ENCODE data around the gene SFSWAP.
"Not testable (repeated sequence)": the region's sequence is repeated elsewhere in the genome, so short reads cannot be mapped to it uniquely, and the experiment has no call there.

SFSWAP gene

GRCh38 chr12:131793243-131794022 is 82.5 kb downstream of the SFSWAP start:
- no peak for DNase-seq (ENCODE audit: low spot score)

DNA sequence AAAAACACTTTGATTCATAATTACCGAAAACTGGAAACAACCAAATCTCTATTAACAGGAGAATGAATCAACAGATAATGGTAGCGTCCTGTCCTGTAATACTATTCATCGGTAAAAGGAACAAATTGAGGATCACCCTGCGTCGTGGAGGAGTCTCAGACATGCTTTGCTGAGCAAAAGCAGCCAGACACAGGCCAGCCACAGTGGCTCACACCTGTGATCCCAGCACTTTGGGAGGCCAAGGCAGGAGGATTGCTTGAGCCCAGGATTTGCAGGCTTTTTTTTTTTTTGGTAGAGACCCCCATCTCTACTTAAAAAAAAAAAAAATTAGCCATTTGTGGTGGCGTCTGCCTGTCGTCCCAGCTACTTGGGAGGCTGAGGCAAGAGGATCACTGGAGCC is 83.2 kb downstream of the SFSWAP start:
- no peak for DNase-seq (ENCODE audit: low spot score)

- DNase-seq (ENCODE audit: low spot score), result no peak
These were observed 83.7 kb downstream of the SFSWAP start for GRCh38 chr12:131794573-131794972.

GRCh38 chr12:131795064-131795463 is 84.2 kb downstream of the SFSWAP start:
- DNase-seq (ENCODE audit: low spot score), result no peak

DNA sequence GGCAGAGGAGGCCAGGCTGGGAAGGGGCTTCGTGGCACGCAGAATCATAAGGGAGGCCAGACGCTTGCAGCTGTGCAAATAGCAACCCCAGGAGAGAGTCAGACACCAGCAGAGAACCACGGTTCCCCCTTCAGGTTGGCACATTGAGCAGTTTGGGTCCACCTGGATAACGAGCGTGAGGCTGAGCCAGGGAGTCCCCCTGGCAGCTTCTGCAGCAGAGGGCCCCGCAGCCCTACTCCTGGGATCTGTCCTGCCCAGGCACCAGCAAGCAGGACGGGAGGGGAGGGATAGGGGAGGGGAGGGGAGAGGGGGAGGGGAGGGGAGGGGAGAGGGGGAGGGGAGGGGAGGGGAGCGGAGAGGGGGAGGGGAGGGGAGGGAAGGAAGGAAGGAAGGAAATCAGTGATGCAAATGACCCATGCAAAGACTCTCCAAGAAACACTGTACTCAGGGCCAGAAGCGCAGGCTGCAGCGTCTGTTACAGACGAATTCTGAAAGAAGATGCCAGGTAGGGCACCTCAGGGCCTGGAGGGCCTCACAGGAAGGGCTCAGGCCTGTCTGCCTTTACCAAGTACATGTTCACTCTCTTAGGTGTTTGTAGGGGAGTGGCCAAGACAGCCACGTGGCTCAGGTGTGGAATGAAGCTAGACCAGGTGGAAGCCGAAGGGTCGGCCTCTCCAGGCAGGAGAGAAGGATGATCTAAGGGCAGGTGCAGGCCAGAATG is 85.0 kb downstream of the SFSWAP start:
- DNase-seq (ENCODE audit: low spot score), result no peak

- no peak for DNase-seq (ENCODE audit: low spot score)
These were observed 85.5 kb downstream of the SFSWAP start for GRCh38 chr12:131796411-131796736.

GRCh38 chr12:131796754-131797587 is 86.1 kb downstream of the SFSWAP start:
- DNase-seq (ENCODE audit: low spot score), result no peak

- no peak for DNase-seq (ENCODE audit: low spot score)
These were observed 86.7 kb downstream of the SFSWAP start for GRCh38 chr12:131797588-131797934.

GRCh38 chr12:131799195-131799594 is 88.3 kb downstream of the SFSWAP start:
- DNase-seq (ENCODE audit: low spot score), result no peak

GRCh38 chr12:131799828-131800593 is 89.1 kb downstream of the SFSWAP start:
- no peak for DNase-seq (ENCODE audit: low spot score)

DNA sequence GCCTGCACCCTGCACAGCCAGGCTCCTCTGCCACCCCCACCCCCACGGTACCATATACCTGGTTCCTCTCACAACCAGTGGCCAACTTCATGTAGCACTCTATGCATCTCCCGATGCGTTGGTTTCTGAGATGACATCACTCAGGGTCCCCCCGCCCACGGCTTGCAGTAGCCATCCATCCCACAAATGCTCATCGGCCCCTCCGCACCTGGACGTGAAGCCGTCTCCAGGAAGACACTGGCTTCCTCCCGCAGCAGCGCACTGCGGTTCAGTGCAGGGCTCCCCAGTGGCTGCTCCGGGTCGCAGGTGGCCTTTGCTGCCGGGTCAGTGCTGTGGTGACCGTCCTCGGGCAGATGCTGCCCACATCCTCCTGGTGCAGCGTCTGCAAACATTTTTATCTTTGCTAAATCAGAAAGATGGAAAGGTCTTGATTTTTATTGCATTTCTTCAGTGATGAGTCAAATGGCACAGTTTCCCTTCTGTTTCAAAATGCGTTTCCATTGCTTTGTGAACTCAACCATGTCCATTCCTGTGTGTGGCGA is 89.8 kb downstream of the SFSWAP start:
- no peak for DNase-seq (ENCODE audit: low spot score)

DNA sequence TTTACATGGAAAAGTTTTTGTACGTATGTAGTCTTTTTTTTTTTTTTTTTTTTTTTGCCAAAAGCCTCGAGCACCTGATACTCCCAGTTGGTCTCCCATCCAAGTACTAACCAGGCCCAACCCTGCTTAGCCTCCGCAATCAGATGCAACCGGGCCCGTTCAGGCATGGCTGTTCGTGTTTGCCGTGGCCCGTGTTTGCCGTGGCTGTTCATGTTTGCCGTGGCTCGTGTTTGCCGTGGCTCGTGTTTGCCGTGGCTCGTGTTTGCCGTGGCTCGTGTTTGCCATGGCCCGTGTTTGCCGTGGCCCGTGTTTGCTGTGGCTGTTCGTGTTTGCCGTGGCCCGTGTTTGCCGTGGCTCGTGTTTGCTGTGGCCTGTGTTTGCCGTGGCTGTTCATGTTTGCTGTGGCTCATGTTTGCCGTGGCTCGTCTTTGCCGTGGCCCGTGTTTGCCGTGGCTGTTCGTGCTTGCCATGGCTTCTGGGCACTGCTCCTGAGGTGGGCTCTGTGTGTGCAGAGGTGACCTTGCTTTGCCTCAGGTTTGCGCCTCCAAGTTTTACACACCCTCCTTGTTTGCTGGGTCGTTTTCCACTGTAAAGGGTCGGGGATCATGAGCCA is 90.5 kb downstream of the SFSWAP start:
- DNase-seq (ENCODE audit: low spot score), result no peak

DNA sequence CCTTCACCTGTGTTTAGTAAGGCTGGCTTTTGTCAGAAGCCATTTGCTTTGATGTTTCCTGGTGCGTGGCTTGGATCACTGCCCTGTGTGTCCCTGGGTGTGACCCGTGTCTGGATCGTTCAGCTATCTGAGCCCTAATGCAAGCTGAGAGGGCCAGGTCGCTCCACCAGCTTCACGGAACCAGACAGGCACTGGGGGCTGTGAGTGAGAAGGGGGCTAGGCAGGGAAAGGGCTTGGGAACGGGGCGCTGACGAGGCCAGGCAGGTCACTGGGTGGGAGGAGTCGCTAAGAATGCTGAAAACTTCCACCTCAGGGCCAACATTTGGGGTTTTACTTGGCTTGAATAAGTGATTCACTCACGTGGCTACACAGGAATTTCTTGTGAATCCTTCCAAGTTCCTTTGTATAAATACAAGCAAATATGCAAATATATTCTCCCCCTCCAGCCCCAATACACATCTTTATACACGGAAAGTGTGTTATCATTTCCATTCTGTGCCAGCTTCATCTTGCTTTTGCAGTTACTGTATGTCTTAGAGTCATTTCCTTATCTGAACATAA is 93.2 kb downstream of the SFSWAP start:
- peak; percentile 50 for DNase-seq (ENCODE audit: low spot score)

DNA sequence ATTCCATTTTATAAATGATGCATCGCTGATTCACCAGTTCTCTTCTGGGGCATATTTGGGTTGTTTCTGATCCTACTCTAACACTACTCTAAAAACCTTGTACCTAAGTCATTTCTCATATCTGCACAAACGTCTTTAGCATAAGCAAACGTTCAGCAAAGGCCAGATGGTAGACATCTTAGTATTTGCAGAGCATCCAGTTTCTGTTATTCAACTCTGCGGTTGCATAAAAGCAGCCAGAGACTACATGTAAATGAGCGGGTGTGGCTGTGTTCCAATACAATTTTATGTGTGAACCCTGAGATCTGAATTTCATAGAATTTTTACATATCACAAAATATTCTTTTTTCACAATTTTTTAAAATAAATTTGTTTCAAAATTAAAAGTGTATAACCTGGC is 94.5 kb downstream of the SFSWAP start:
- no peak for DNase-seq (ENCODE audit: low spot score)

- no peak for DNase-seq (ENCODE audit: low spot score)
These were observed 95.8 kb downstream of the SFSWAP start for GRCh38 chr12:131806674-131807073.

GRCh38 chr12:131808744-131809371 is 98.0 kb downstream of the SFSWAP start:
- DNase-seq (ENCODE audit: low spot score), result peak; percentile 57

- not testable (repeated sequence) for DNase-seq (ENCODE audit: low spot score)
These were observed 98.8 kb downstream of the SFSWAP start for GRCh38 chr12:131809476-131810254.

DNA sequence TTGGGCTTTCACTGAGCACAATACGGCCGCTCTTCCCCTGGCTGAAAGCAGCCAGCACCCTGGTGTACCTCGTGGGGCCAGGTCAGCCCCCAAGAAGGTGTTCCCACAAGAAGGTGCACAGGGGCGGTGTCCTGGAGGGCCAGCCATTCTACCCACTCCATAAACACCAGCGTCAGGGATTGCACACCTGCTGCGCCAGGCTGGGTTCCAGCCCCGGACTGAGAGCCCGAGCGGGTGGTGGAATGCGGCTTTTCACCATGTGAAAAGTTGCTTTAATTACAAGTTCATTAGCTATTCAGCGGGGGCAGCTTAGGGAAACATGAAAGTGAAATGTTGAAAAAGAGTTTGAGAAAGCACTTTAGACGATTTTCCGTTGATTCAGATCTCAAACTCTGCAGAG is 99.8 kb downstream of the SFSWAP start:
- DNase-seq (ENCODE audit: low spot score), result no peak

GRCh38 chr12:131815131-131815530 is 104.2 kb downstream of the SFSWAP start:
- DNase-seq (ENCODE audit: low spot score), result no peak

GRCh38 chr12:131816495-131816894 is 105.6 kb downstream of the SFSWAP start:
- no peak for DNase-seq (ENCODE audit: low spot score)
